T-helper 2 cell treated with Interferon-gamma antibody and Interleukin-4, amounts not matched to agents 100 ng/mL and 5 ng/mL, for 36 hours (primary cell): ENCODE results near the gene MTX2. TPM values are rescaled to one million over a fixed set of nuclear protein-coding genes. Genes with fewer than 3 reads are reported as not detected.
"Not testable (repeated sequence)": the region's sequence is repeated elsewhere in the genome, so short reads cannot be mapped to it uniquely, and the experiment has no call there.

ENCODE experiments used
- intact Hi-C: fragments of 100-400 bp; cut with micrococcal nuclease; formaldehyde crosslinking; loops from one replicate; pipeline ENCODE4 v1.15.1; 2023
- total RNA-seq: library from RNA; stranded (reverse); gene quantifications from 2 replicates; pipeline ENCODE4 v1.2.3, GENCODE V29; 2022

The MTX2 gene
- total RNA-seq, 1 donor from 2014 or later, result 15.8 TPM

DNA sequence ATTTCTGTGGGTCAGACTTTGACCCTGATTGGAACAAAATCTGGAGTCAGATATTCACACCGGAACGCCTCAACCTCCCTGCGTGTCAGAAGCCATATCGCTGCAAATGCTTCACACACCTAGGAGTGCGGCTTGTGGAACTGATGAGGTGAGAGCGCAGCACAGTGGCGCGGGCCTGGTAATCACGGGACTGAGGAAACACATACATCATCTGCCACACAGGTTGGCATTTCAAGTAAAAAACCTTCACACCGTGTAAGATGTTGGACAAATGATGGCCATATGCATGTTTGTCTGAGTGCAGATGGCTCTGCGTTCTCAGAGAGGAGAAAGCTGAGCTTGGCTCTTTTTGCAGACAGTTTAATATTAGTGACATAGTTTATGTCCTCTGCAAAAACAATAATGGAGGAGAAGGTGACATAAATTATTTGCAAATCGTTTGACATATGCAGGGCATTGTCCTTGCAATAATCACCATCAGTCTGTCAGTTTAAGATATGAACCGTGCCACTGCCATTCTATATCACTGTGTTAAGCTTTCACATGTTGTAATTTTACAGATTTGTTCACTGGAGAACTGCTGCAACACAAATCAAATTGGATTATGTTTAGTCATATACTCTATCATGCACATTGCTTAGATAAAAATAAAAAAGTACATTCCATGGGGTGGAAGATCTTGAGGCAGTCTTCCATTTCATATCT is 101.4 kb downstream of the MTX2 start:
- intact Hi-C loops, result no loop called here

DNA sequence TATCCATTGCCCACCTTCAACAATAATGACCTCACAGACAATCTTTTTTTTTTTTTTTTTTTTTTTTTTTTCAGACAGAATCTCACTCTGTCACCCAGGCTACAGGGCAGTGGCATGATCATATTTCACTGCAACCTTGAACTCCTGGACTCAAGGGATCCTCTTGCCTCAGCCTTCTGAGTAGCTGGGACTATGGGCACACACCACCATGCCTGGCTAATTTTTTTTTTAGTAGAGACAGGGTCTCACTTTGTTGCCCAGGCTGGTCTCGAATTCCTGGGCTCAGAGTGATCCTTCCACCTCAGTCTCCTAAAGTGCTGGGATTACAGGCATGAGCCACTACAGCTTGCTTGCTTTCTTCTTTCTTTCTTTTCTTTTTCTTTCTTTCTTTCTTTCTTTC is 103.9 kb downstream of the MTX2 start:
- intact Hi-C loops, result not testable (repeated sequence)

DNA sequence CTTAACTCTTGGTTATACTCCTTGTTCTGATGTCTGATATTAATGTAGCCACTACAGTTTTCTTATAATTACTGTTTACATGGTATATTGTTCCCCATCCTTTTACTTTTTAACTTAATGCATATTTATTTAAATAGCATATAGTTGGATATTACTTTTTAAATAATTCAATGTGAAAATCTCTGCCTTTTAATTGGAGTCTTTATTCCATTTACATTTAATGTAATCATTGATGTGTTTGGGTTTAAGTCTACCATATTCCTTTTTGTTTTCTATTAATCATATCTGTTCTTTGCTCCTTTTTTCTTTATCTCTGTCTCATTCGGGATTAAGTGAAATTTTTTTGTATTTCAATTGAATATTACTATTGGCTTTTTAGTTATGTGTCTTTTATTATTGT is 109.1 kb downstream of the MTX2 start:
- intact Hi-C loops, result no loop called here

- intact Hi-C loops, result no loop called here
Measured at GRCh38 chr2:176380341-176380740, 111.1 kb downstream of the MTX2 start.

- intact Hi-C loops, result no loop called here
Measured at GRCh38 chr2:176383100-176383499, 113.9 kb downstream of the MTX2 start.

DNA sequence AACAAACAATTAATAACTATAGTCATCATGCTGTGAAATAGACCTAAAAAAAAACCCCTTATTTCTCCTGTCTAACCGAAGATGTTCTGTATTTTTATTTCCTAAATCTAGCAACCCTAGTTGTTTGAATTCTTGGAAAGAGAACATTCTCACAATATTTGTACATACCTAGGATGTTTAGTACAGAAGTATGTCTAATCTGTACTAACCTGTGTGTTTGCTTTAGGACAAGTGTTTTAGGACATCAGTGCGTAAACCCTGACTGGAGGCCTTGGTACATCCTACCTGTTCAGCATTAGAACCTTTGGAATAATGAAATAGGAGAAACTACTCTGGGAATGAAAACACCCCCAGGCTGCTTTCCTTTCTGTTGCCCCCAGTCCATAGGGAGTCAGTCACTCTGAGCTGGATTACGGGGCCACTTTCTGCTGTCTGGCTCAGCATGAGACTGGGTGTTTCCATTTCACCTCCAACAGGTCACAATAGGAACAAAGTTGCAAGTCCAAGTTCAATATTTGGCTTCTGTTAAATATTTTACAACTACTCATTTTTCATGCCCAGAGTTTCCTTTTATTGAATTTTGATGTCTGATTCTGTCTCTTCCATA is 114.7 kb downstream of the MTX2 start:
- intact Hi-C loops, result no loop called here

DNA sequence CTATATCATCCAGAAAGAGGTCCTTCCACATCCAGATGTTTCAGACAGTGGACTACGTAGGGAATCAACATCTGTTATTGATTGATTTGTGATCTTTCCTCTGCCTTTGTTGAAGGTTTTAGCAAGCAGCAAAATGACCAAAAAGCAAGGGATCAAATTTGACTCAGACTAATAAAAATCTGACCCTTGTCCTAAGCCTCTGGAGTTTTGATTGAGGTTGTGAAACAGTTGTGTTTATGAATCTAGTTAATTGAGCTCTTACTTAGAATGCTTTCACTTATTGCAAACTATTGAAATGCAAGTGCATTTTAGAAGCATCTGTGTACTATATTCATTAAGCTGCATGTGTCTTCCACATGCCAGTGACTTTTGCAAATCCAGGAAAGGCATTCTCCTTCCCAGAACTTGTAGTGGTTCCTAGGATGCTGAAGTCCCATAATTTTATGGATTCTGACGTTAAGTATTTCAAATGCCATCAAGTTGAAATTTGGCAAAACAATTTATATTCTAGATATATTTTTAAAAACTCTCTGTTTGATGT is 116.0 kb downstream of the MTX2 start:
- intact Hi-C loops, result no loop called here

DNA sequence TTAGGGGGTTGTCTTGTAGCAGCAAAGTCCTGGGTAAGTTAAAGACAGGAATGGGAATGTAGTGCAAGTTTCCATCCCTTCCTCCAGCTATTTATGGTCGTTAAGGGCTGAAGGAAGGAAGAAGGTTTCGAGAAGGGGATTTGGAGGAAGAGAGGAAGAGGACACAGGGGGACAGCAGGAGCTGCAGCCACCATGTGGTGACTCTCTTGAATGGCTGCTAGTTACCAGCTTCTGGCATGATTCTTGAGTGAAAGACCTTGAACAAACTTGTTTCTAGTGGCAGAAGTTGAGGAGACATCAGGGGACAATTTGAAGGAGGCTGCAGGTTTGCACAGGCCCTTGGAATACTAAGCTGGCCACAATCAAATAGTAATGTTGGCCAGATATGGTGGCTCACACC is 116.6 kb downstream of the MTX2 start:
- intact Hi-C loops, result no loop called here

Other genes with a start within 250 kb of the MTX2 start
- not detected in 2 replicates for gene EVX2, start 185.5 kb upstream of the MTX2 start, total RNA-seq
- not detected in 2 replicates for gene HOXD13, start 176.7 kb upstream of the MTX2 start, total RNA-seq
- gene HOXD12, start 169.6 kb upstream of the MTX2 start, total RNA-seq, result not detected in 2 replicates
- not detected in 2 replicates for gene HOXD11, start 162.2 kb upstream of the MTX2 start, total RNA-seq
- gene HOXD10, start 152.7 kb upstream of the MTX2 start, total RNA-seq, result not detected in 2 replicates
- gene HOXD9, start 146.7 kb upstream of the MTX2 start, total RNA-seq, result not detected in 2 replicates
- gene HOXD8, start 139.7 kb upstream of the MTX2 start, total RNA-seq, result not detected in 2 replicates
- gene HOXD4, start 117.9 kb upstream of the MTX2 start, total RNA-seq, result not detected in 2 replicates
- gene HOXD3, start 112.1 kb upstream of the MTX2 start, total RNA-seq, result not detected in 2 replicates
- not detected in 2 replicates for gene HOXD1, start 80.8 kb upstream of the MTX2 start, total RNA-seq